HUDEP-2 (cell line): Measurements from ENCODE around the gene SLC30A3.
"Not testable (repeated sequence)": the region's sequence is repeated elsewhere in the genome, so short reads cannot be mapped to it uniquely, and the experiment has no call there.

Experiments used
- DNase-seq, 76 experiments: peaks; one replicate each; lab custom pipeline; 2025; ENCODE audit not compliant: unreplicated experiment in 76 of 76; lab: John Stamatoyannopoulos, UW

The SLC30A3 gene

DNA sequence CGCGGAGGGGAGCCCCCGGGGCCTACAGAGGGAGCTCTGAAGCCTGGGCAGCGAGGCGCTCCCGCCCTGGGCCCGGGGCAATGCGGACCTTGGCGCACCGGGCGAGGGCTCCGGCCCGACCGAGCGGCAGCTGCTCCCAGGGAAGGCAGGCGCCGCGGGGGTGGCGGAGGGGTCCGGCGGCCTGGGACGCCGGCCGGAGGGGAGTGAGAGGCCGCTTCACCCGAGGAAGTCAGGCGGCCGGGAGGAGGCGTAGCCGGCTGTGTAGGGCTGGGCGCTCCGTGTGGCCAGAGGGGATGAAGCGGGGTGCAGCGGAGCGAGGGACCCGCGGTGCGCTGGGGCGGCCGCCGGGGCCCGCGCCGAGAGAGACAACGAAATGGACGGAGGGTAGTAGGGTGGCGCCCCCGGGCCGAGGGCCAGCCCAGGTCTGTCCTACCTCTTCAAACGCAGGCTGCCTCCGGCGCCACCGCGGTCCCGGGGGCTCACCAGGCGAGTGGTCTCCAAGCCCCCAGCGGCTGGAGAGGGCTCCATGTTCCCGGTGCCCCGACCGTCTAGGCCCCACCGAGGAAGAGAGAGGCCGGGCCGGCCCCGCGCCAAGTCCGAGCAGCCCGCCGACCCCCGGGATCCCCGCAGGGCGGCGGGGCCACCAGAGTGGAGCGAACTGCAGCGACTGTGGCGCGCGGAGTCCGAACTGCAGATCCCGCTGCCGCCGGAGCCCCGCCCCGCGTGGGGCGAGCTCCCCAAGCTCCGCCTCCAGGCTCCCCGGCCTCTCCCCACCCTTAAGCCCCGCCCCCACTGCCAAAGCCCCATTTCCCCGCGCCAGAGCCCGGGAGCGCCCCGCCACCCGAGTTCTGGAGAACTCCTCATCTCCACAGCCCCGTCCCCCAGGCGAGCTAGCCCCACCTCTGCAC lies at the start of gene SLC30A3:
TSS of gene SLC30A3 (minus strand) at position 669 of the 908 bp plus-strand sequence. CDS start at position 528, 141 bp downstream.
- DNase-seq = peak in 43 of 76 experiments; percentile 5 to 70 (median 31)

GRCh38 chr2:27312152-27312551 lies 49.3 kb upstream of the SLC30A3 start:
- no peak for DNase-seq

GRCh38 chr2:27309651-27310050 lies 46.8 kb upstream of the SLC30A3 start:
- no peak for DNase-seq

DNA sequence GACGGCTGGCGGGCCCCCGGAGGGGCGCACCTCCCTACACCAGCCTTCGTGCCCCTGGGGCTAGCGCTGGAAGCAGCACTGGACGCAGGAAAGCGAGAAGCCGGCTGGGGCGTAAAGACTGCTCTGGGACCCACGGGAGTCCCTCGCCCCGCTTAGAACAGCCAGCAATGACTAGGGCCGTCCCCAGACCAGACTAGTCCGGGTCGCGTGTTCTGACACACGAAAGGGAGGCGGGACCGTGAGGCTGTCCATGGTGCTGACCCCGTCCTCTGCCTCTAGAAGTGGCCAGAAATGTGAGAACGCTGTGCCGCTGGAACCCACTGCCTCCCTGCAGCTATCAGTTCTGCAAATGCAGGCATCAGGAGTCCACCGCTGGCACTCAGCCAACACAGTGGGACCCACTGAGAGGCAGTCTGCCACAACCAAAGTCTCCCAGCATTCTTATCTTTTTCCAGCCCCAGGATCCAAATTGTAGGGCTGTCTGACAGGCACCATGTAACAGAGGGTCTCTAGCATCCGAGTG lies 45.6 kb upstream of the SLC30A3 start, which contains the start of gene UCN:
TSS of gene UCN (minus strand) at position 87 of the 523 bp plus-strand sequence. CDS start 550 bp downstream, outside the sequence.
- DNase-seq = no peak

GRCh38 chr2:27307545-27308358 lies 44.9 kb upstream of the SLC30A3 start:
- no peak for DNase-seq

DNA sequence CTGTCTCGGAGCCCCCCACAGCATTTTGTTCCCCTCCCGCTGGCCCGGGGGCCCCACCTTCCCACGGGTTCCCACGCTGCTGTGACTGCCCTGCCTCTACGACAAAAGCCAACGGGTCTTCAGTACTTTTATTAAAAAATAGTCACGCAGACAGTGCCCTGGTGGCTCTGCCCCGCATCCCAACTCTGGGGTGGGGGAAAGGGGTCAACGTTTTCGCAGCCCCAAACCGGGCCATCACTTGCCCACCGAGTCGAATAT lies 44.4 kb upstream of the SLC30A3 start:
- no peak for DNase-seq

DNA sequence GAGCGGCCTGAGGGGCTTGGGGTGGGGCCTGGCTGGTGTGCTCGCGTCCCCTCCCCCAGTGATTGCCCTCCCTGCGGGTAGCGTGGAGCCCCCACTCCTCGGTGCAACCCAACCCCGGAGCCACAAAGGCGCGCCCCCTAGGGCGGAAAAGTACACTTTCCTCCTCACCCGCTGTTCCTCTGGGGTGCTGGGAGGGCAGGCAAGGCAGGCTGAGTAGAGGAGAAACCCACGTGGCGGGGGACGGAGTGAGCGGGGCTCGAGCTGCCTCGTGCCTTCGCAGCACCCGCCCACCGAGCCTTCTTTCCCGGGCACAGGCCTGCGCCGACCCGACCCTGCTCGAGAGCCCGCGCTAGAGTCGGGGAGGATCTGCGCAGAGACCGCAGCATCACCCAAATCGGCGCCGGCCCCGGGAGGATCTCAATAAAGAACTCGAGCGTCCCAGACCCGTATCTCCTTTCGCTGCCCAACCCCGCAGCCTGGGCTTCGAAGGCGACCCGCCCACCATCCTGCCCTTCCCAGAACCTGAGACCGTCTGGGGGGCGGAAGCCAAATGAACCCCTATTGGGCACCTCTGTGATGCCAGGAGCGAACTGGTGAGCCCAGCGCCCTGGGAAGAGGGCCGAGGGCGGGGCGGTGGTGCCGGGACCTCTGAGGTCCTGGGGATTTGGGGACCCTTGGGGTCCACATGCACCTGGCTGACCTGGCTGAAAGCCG lies 43.9 kb upstream of the SLC30A3 start:
- DNase-seq = no peak

DNA sequence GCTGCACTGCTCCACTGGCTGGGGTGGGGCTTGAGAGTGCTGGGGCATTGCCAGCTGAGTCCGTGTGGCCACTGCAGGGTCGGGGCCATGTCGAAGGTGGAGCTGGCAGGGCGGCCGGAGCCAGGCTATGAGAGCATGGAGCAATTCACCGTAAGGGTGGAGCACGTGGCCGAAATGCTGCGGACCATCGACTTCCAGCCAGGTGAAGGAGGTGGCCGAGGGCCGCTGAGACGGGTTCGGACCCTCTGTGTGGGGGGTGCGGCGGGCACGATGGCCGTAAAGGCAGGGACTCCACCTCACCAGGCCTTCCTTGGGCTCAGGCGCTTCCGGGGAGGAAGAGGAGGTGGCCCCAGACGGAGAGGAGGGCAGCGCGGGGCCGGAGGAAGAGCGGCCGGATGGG lies 43.3 kb upstream of the SLC30A3 start:
- DNase-seq = no peak

DNA sequence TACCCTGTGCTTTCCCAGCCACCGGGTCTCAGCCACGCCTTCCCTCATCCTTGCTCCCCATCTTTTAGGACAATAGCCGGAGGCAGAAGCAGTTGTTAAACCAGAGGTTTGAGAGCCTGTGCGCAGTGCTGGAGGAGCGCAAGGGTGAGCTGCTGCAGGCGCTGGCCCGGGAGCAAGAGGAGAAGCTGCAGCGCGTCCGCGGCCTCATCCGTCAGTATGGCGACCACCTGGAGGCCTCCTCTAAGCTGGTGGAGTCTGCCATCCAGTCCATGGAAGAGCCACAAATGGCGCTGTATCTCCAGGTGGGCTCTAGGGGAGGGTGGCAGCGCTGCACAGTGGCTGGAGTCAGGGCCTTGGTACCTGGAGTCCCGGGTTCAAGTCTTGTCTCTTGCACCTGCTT lies 42.7 kb upstream of the SLC30A3 start:
- DNase-seq = no peak

- DNase-seq = no peak
Observed at GRCh38 chr2:27304488-27305240, 41.8 kb upstream of the SLC30A3 start.

DNA sequence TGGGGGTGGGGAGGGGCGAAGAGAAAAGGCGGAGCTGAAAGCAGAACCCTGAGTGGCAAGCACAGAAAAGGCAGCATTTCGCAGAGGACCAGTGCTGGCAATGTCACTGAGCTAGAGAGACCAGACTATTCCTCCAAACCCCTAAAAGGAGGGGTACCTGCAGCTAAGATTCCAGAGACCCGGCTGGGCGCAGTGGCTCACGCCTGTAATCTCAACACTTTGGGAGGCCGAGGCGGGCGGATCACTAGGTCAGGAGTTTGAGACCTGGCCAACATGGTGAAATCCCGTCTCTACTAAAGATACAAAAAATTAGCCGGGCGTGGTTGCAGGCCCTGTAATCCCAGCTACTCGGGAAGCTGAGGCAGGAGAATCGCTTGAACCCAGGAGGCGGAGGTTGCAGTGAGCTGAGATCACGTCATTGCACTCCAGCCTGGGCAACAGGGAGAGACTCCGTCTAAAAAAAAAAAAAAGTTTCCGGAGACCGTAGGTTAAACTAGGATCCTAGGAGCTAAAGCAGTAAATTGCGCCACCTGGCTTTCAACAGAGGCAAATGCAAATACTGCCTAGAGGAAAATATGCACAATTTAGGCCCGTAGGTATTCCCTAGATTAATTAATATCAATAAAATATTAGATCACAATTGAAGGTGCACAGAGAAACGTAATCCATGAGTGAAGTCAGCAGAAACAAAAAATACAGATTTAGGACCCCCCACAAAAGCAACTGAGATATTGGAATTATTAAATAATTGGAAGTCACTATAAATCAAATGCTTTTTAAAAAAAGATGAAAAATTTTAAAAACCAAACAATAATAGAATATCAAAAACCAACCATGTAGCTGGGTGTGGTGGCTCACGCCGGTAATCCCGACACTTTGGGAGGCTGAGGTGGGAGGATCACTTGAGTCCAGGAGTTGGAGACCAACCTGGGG lies 40.5 kb upstream of the SLC30A3 start:
- peak in 38 of 76 experiments; percentile 7 to 65 (median 42) for DNase-seq

- DNase-seq = not testable (repeated sequence)
Observed at GRCh38 chr2:27300606-27301005, 37.8 kb upstream of the SLC30A3 start.

DNA sequence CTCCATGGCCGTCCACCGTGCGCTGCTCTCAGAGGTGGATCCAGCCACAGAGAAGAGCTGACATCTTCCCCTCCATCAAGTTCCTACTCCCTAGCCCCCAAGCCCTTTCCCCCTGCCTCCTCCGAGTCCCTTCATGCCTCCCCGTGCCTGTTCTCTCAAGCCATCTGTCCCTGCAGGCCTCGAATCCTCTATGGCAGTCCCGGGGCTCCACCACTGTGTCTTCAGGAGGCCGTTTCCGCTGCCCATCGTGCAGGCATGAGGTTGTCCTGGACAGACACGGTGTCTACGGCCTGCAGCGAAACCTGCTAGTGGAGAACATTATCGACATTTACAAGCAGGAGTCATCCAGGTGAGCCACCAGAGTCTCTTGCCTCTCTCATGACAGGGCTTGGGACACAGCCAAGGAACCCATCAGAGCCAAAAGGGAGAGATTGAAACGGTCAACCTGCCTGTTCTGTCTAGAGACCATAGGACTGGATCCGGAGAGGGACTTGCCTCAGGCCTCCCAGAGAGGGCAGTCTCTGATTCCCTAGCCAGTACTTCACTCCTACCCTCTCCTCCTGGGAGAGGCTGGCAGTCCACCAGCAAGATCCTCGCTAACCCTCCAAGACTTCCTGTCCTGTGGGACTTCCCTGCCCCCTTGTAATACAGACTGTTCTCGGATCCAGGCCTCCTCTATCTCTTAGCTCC lies 35.7 kb upstream of the SLC30A3 start:
- no peak for DNase-seq

- no peak for DNase-seq
Observed at GRCh38 chr2:27297195-27297594, 34.3 kb upstream of the SLC30A3 start.

DNA sequence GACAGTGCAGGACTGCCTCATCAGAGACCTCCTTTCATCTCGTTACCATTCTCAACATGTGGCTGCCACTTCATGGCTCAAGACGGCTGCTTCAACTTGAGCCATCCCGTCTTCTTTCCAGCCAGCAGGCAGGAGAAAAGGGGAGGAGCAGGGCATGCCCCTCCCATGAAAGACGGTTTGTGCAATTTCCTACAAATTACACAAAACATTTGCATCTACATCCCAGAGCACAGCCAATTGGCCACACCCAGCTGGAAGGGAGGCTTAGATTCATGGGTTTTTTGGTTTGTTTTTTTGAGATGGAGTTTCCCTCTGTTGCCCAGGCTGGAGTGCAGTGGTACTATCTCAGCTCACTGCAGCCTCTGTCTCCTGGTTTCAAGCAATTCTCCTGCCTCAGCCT lies 33.6 kb upstream of the SLC30A3 start:
- no peak for DNase-seq

DNA sequence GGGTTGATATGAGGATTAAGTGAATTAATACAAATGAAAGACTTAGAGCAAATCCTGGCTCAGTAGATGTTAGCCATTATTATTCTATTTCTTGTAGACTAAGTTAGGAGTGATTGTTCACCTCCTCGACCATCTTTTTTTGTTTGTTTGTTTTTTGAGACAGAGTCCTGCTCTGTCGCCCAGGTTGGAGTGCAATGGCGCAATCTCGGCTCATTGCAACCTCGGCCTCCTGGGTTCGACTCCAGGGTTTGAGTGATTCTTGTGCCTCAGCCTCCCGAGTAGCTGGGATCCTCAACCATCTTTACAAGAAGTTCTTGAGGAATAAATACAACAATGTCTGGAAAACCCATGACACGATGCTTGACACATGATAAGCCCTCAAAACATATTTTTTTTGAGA lies 32.1 kb upstream of the SLC30A3 start:
- DNase-seq = no peak

GRCh38 chr2:27291865-27292264 lies 29.0 kb upstream of the SLC30A3 start:
- DNase-seq = peak in 4 of 76 experiments; percentile 3 to 22 (median 4)

DNA sequence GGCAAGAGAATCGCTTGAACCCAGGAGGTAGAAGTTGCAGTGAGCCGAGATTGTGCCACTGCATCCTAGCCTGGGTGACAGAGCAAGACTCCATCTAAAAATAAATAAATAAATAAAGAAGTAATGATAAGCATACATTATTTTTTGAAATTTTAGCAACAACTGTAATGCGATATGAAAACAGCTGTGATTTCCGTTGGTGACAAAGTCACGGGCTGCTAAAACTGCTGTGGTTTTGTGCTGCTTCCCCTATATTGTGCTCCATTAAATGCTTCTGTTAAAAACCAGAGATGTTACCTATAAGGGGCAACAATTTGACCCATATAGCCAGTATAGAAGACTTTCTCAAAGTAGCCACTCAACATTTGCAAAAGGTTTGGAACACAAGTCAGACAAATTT lies 27.7 kb upstream of the SLC30A3 start:
- no peak for DNase-seq
